D721Med (cell line): ENCODE results near the gene SLC10A3.

Experiments used
- DNase-seq: peaks from one replicate; pipeline ENCODE4 v3.0.0; 2011; ENCODE audit warnings: low spot score; ENCODE audit not compliant: insufficient read length
- FAIRE-seq: peaks from 2 replicates; lab custom pipeline; 2011; peaks lifted over from hg19 to GRCh38; lab: Jason Lieb, UNC
- TF ChIP-seq, protein P1 (sequence below): IDR thresholded peaks from 2 replicates; pipeline ENCODE4 v1.5.1; 2012; ENCODE audit warnings: mild to moderate bottlenecking, control low read depth; ENCODE audit not compliant: insufficient read depth; ENCODE audit errors: missing control alignments

The SLC10A3 gene

DNA sequence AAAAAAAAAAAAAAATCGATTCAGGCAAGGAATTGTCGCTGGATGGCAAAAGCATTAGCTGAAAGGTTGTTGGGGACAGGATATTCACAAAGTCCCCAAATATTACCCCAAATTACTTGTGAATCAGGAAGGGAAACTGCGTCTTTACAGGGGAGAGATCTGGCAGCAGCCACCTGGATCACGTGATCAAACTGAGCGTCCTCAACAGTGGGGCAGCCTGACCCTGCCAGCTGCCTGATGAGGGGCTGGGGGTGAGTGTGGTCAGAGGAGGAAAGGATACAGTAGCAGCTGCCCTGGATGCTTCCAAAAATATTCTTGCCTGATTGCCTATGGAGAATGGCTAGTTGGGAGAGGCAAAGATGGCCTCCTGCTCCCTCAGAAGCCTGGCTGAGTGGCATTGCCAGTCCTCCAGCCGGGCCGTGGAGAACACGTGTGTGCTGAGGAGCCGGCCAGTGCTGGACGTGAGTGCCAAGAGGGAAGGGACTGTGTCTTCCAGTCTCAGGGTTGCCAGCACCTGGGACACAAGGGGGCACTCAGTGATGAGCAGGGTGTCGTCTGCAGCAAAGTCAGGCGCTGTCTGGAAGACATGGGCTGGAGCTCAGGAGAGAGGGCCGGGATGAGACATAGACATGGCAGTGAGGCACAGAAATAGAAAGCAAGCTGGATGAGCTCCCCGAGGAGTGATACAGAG is 8.4 kb downstream of the SLC10A3 start:
- FAIRE-seq (no peak), DNase-seq (no peak)
- TF ChIP-seq, protein P1, sequence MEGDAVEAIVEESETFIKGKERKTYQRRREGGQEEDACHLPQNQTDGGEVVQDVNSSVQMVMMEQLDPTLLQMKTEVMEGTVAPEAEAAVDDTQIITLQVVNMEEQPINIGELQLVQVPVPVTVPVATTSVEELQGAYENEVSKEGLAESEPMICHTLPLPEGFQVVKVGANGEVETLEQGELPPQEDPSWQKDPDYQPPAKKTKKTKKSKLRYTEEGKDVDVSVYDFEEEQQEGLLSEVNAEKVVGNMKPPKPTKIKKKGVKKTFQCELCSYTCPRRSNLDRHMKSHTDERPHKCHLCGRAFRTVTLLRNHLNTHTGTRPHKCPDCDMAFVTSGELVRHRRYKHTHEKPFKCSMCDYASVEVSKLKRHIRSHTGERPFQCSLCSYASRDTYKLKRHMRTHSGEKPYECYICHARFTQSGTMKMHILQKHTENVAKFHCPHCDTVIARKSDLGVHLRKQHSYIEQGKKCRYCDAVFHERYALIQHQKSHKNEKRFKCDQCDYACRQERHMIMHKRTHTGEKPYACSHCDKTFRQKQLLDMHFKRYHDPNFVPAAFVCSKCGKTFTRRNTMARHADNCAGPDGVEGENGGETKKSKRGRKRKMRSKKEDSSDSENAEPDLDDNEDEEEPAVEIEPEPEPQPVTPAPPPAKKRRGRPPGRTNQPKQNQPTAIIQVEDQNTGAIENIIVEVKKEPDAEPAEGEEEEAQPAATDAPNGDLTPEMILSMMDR = no peak

- TF ChIP-seq, protein P1 = no peak
- DNase-seq = no peak
- FAIRE-seq = no peak
Measured at GRCh38 chrX:154481195-154481594, 9.2 kb downstream of the SLC10A3 start.

- TF ChIP-seq, protein P1 = no peak
- DNase-seq (peak; percentile 69), FAIRE-seq (no peak)
Measured at GRCh38 chrX:154478728-154479622, 11.5 kb downstream of the SLC10A3 start, which contains the start of gene LAGE3. Gene LAGE3 (minus strand): TSS chrX:154479281. CDS start chrX:154478915, 366 bp downstream.

DNA sequence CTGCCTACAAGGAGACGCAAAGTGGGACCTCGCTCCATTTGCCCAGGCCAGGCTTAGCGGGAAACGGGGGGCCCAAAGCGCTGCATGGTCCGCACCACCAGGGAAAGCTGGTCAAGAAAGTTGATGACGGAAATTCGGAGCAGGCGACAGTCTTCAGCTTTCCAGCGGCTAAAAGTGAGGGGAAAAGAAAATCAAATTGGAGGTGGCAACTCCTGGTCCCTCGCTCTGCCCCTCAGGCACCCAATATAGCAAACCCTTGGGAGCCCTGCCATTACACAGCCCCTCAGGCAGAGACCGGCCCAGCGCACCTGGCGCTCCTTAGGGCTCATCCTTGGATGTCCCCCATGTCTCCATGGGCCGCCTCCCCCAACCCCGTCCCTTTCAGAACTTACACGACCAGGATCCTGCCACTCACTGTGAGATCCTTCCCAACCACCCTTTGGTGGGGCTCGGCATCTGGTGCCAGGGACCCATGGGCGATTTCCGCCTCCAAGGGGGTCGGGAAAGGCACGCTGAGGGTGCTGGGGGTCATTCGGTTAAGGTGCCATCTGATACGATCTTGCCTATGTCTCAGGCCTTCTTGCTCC is 12.4 kb downstream of the SLC10A3 start:
- DNase-seq = no peak
- FAIRE-seq = no peak
- TF ChIP-seq, protein P1 = no peak

DNA sequence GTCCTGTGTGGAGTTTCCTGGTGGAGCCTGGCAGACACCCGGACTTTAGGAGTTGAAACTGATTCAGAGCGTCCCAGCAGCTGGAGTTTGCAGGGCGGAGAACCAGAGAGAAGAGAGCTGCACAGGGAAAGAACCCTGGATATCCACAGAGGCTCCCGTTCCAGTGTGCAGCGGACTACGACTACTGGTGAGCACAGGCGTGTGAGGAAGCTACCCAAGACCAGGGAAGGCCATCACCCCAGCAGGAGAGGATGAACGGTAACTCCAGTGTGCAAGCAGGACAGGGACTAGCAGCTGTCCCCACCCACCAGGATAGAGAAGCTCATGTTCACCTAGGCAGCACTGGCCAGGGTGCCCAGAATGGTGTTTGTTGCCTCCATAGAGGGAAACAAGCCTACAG is 13.6 kb downstream of the SLC10A3 start:
- FAIRE-seq (no peak), DNase-seq (no peak)
- TF ChIP-seq, protein P1 = no peak

DNA sequence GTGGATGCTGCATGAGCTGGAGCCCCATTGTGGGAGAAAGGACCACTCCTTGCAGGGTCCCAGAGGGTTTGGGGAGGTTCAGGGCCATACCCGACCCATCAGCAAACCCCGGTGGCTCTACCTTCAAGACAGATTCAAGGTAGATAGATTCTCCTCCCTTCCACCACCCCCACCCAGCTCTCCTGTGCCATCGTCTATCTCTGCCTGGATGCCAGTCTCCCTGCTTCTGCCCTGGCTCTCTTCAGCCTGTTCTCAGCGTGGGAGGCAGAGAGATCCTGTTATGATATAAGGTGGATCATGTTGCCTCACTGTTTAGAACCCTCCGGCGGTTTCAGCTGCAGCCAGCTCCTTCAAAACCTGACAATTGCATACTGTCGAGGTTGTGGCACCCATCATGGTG is 16.7 kb downstream of the SLC10A3 start:
- DNase-seq (no peak), FAIRE-seq (no peak)

More for the DNA sequence above, 16.7 kb downstream of the SLC10A3 start:
- TF ChIP-seq, protein P1 = no peak
